ENCODE results near the gene PPP4R4. TPM values are rescaled to one million over a fixed set of nuclear protein-coding genes. Genes with fewer than 3 reads are reported as not detected.

The PPP4R4 gene
- total RNA-seq, 2 donors from 2014 or later: 4.6 to 8.4 TPM

- Histone ChIP-seq H3K9me3 (ENCODE audit: control insufficient read depth, low read length) (peaks cover 15% of the 10 kb centered on the region), H3K9ac (ENCODE audit: extremely low read depth, low read length, poor library complexity, severe bottlenecking) (no peak overlapping the region), H3K4me1 (ENCODE audit: control insufficient read depth, insufficient read depth, low read length) (peaks cover 4% of the 10 kb centered on the region), H3K27me3 (ENCODE audit: control insufficient read depth, insufficient read depth, low read length, poor library complexity, severe bottlenecking) (no peaks in the 10 kb centered on the region), H3K27ac (ENCODE audit: low read depth, low read length) (no peak overlapping the region), H3K36me3 (ENCODE audit: control insufficient read depth, insufficient read depth, low read length) (no peaks in the 10 kb centered on the region), H3K4me3 (ENCODE audit: low read length) (peak overlapping the region; percentile 5)
- H3K4me3 Mint-ChIP-seq: no peak overlapping the region
- peak; percentile 97 for TF ChIP-seq CTCF (conservative IDR thresholded peaks at IDR 0.05)
- peak; percentile 96 for DNase-seq
- no peaks in the 10 kb centered on the region for H3K36me3 Mint-ChIP-seq (ENCODE audit: low read depth)
- H3K4me1 Mint-ChIP-seq: peaks cover 4% of the 10 kb centered on the region
- H3K27ac Mint-ChIP-seq: no peak overlapping the region
- no peaks in the 10 kb centered on the region for H3K27me3 Mint-ChIP-seq (ENCODE audit: insufficient read depth)
- WGBS, 2 experiments (ENCODE audit: insufficient coverage in 1 of 2, insufficient read length in 1 of 2): 40% methylated on average over 15 to 18 of the region's 18 CpGs
- peaks cover 15% of the 10 kb centered on the region for H3K9me3 Mint-ChIP-seq
These were observed 37.4 kb upstream of the PPP4R4 start for GRCh38 chr14:94136575-94137331.

- no peaks in the 10 kb centered on the region for H3K27me3 Mint-ChIP-seq (ENCODE audit: insufficient read depth)
These were observed 35.9 kb upstream of the PPP4R4 start for GRCh38 chr14:94138251-94138650.

GRCh38 chr14:94139006-94139405, 35.1 kb upstream of the PPP4R4 start:
- H3K9me3 Mint-ChIP-seq: peaks cover 15% of the 10 kb centered on the region
- peak; percentile 53 for DNase-seq
- Histone ChIP-seq H3K27ac (ENCODE audit: low read depth, low read length) (no peak overlapping the region), H3K9ac (ENCODE audit: extremely low read depth, low read length, poor library complexity, severe bottlenecking) (no peak overlapping the region), H3K36me3 (ENCODE audit: control insufficient read depth, insufficient read depth, low read length) (no peaks in the 10 kb centered on the region), H3K4me1 (ENCODE audit: control insufficient read depth, insufficient read depth, low read length) (peaks cover 4% of the 10 kb centered on the region), H3K27me3 (ENCODE audit: control insufficient read depth, insufficient read depth, low read length, poor library complexity, severe bottlenecking) (no peaks in the 10 kb centered on the region), H3K9me3 (ENCODE audit: control insufficient read depth, low read length) (peaks cover 15% of the 10 kb centered on the region), H3K4me3 (ENCODE audit: low read length) (no peak overlapping the region)
- no peaks in the 10 kb centered on the region for H3K36me3 Mint-ChIP-seq (ENCODE audit: low read depth)
- H3K4me3 Mint-ChIP-seq: no peak overlapping the region
- WGBS, 2 experiments (ENCODE audit: insufficient coverage in 1 of 2, insufficient read length in 1 of 2): 51 to 69% methylated on average over 3 to 5 of the region's 5 CpGs
- H3K27ac Mint-ChIP-seq: no peak overlapping the region
- H3K4me1 Mint-ChIP-seq: peaks cover 4% of the 10 kb centered on the region
- TF ChIP-seq CTCF (conservative IDR thresholded peaks at IDR 0.05): no peak
- H3K27me3 Mint-ChIP-seq (ENCODE audit: insufficient read depth): no peaks in the 10 kb centered on the region

More at GRCh38 chr14:94138251-94138650, 35.9 kb upstream of the PPP4R4 start:
- DNase-seq: no peak
- H3K36me3 ChIP-seq (ENCODE audit: control insufficient read depth, insufficient read depth, low read length): no peaks in the 10 kb centered on the region
- peaks cover 4% of the 10 kb centered on the region for H3K4me1 ChIP-seq (ENCODE audit: control insufficient read depth, insufficient read depth, low read length)
- 92 to 100% methylated on average over 6 to 9 of the region's 9 CpGs for WGBS, 2 experiments (ENCODE audit: insufficient coverage in 1 of 2, insufficient read length in 1 of 2)
- no peak overlapping the region for H3K27ac ChIP-seq (ENCODE audit: low read depth, low read length)
- peaks cover 4% of the 10 kb centered on the region for H3K4me1 Mint-ChIP-seq
- no peak overlapping the region for H3K4me3 Mint-ChIP-seq
- peaks cover 15% of the 10 kb centered on the region for H3K9me3 Mint-ChIP-seq
- peaks cover 15% of the 10 kb centered on the region for H3K9me3 ChIP-seq (ENCODE audit: control insufficient read depth, low read length)
- no peak overlapping the region for H3K4me3 ChIP-seq (ENCODE audit: low read length)
- no peak for TF ChIP-seq CTCF (conservative IDR thresholded peaks at IDR 0.05)
- H3K9ac ChIP-seq (ENCODE audit: extremely low read depth, low read length, poor library complexity, severe bottlenecking): no peak overlapping the region
- no peaks in the 10 kb centered on the region for H3K27me3 ChIP-seq (ENCODE audit: control insufficient read depth, insufficient read depth, low read length, poor library complexity, severe bottlenecking)
- no peaks in the 10 kb centered on the region for H3K36me3 Mint-ChIP-seq (ENCODE audit: low read depth)
- no peak overlapping the region for H3K27ac Mint-ChIP-seq

Measured in endodermal cell (in vitro differentiated cells).